Neuronal stem cell (in vitro differentiated cells): Measurements from ENCODE around the gene RALGAPB.

ENCODE experiments used
- DNase-seq: peaks from one replicate; pipeline ENCODE4 v3.0.0-alpha.2; 2013; ENCODE audit warnings: low spot score
- H2AFZ ChIP-seq: one replicate; pipeline ENCODE4 v1.6.1; 2013; ENCODE audit warnings: mild to moderate bottlenecking, low read length, inconsistent platforms
- H2AK5ac ChIP-seq: 2 replicates; pipeline ENCODE4 v1.6.1; 2013; ENCODE audit warnings: low read depth, mild to moderate bottlenecking, inconsistent platforms, low read length, moderate library complexity, mixed read lengths
- H2BK120ac ChIP-seq: 2 replicates; pipeline ENCODE4 v1.6.1; 2013; ENCODE audit warnings: low read depth, mild to moderate bottlenecking, inconsistent platforms, low read length, moderate library complexity, mixed read lengths
- H2BK12ac ChIP-seq: one replicate; pipeline ENCODE4 v1.6.1; 2013; ENCODE audit warnings: low read length, inconsistent platforms
- H2BK15ac ChIP-seq: 2 replicates; pipeline ENCODE4 v1.6.1; 2013; ENCODE audit warnings: mild to moderate bottlenecking, low read length, inconsistent platforms, mixed read lengths
- H2BK5ac ChIP-seq: one replicate; pipeline ENCODE4 v1.6.1; 2013; ENCODE audit warnings: inconsistent platforms, mild to moderate bottlenecking, low read length, moderate library complexity
- H3K14ac ChIP-seq: one replicate; pipeline ENCODE4 v1.6.1; 2013; ENCODE audit warnings: low read length, inconsistent platforms
- H3K18ac ChIP-seq: 2 replicates; pipeline ENCODE4 v1.6.1; 2013; ENCODE audit warnings: low read length, inconsistent platforms
- H3K23ac ChIP-seq: 2 replicates; pipeline ENCODE4 v1.6.1; 2013; ENCODE audit warnings: low read depth, mild to moderate bottlenecking, mixed read lengths, low read length, inconsistent platforms; ENCODE audit not compliant: poor library complexity
- H3K27ac ChIP-seq: replicated peaks from 3 replicates; pipeline ENCODE4 v1.5.1; 2013; ENCODE audit warnings: low read length, inconsistent platforms
- H3K27me3 ChIP-seq, 3 experiments: 2 replicates each; pipeline ENCODE4 v1.6.1; 2013; ENCODE audit warnings: low read length in 3 of 3, mild to moderate bottlenecking in 2 of 3, inconsistent platforms in 1 of 3, low read depth in 1 of 3, mixed read lengths in 1 of 3, moderate library complexity in 1 of 3; ENCODE audit not compliant: control insufficient read depth in 3 of 3, insufficient read depth in 3 of 3
- H3K36me3 ChIP-seq, 2 donors: replicated peaks in 1 of 2; 2 replicates each; pipeline ENCODE4 v1.6.1; 2013; ENCODE audit warnings: low read length in 2 of 2; ENCODE audit not compliant: control insufficient read depth in 2 of 2, insufficient read depth in 2 of 2
- H3K4ac ChIP-seq: 2 replicates; pipeline ENCODE4 v1.6.1; 2013; ENCODE audit warnings: inconsistent platforms, mild to moderate bottlenecking, low read length, moderate library complexity
- H3K4me1 ChIP-seq, 2 donors: 1 replicate in 1 of 2; 2 replicates in 1 of 2; pipeline ENCODE4 v1.6.1; 2013; ENCODE audit warnings: low read length in 2 of 2, low read depth in 1 of 2; ENCODE audit not compliant: control insufficient read depth in 2 of 2, insufficient read depth in 1 of 2
- H3K4me2 ChIP-seq: one replicate; pipeline ENCODE4 v1.6.1; 2013; ENCODE audit warnings: mild to moderate bottlenecking, low read length, inconsistent platforms; ENCODE audit not compliant: insufficient read depth, poor library complexity, severe bottlenecking
- H3K4me3 ChIP-seq, 2 donors: 2 replicates each; pipeline ENCODE4 v1.5.1; 2013; ENCODE audit warnings: low read length in 2 of 2, mild to moderate bottlenecking in 2 of 2, inconsistent platforms in 1 of 2, moderate library complexity in 1 of 2
- H3K79me1 ChIP-seq: one replicate; pipeline ENCODE4 v1.6.1; 2013; ENCODE audit warnings: low read depth, mild to moderate bottlenecking, inconsistent platforms, low read length, moderate library complexity
- H3K9ac ChIP-seq: one replicate; pipeline ENCODE4 v1.6.1; 2013; ENCODE audit warnings: mild to moderate bottlenecking, low read depth, low read length, inconsistent platforms; ENCODE audit not compliant: poor library complexity
- H3K9me3 ChIP-seq, 2 donors: replicated peaks in 1 of 2; 2 replicates each; pipeline versions ENCODE3 to v1.6.1; 2013; ENCODE audit warnings: low read length in 2 of 2, mild to moderate bottlenecking in 2 of 2, inconsistent platforms in 1 of 2, low read depth in 1 of 2, mixed read lengths in 1 of 2, moderate library complexity in 1 of 2; ENCODE audit not compliant: control insufficient read depth in 2 of 2, insufficient read depth in 1 of 2
- H4K8ac ChIP-seq: one replicate; pipeline ENCODE4 v1.6.1; 2013; ENCODE audit warnings: low read depth, mild to moderate bottlenecking, inconsistent platforms, low read length, moderate library complexity
- H4K91ac ChIP-seq: one replicate; pipeline ENCODE4 v1.6.1; 2013; ENCODE audit warnings: low read length, low read depth, mild to moderate bottlenecking, inconsistent platforms; ENCODE audit not compliant: poor library complexity
- WGBS, 2 donors: extraction: QIAGEN DNeasy Blood & Tissue Kit; methylation state at CpG; one replicate each; pipeline ENCODE4 v1.1.7; 2013; ENCODE audit warnings: missing lambda C conversion rate in 2 of 2, mixed read lengths in 1 of 2; ENCODE audit not compliant: insufficient read length in 2 of 2, insufficient replicate concordance in 1 of 2; ENCODE audit errors: extremely low coverage in 2 of 2; 5-methylcytosine and 5-hydroxymethylcytosine counted together

Gene RALGAPB

GRCh38 chr20:38615283-38615682, 142.6 kb downstream of the RALGAPB start:
- no peaks in the 10 kb centered on the region for H3K36me3 ChIP-seq
- DNase-seq = no peak
- H2AK5ac ChIP-seq = peak overlapping the region; percentile 25
- no peaks in the 10 kb centered on the region for H3K4me1 ChIP-seq
- H3K4me2 ChIP-seq = no peak overlapping the region
- H2AFZ ChIP-seq = no peak overlapping the region
- H3K79me1 ChIP-seq = no peaks in the 10 kb centered on the region
- no peak overlapping the region for H3K4me3 ChIP-seq
- no peak overlapping the region for H3K23ac ChIP-seq
- H3K27ac ChIP-seq = no peak overlapping the region
- no peak overlapping the region for H2BK5ac ChIP-seq
- peaks cover 0 to 4% of the 10 kb centered on the region in 2 donors for H3K9me3 ChIP-seq
- H4K8ac ChIP-seq = no peak overlapping the region
- H3K18ac ChIP-seq = no peak overlapping the region
- H2BK120ac ChIP-seq = no peak overlapping the region
- H3K27me3 ChIP-seq = peaks cover 0 to 36% (median 0%) of the 10 kb centered on the region in 3 experiments
- no peak overlapping the region for H3K14ac ChIP-seq
- peak overlapping the region; percentile 36 for H3K9ac ChIP-seq
- no peak overlapping the region for H3K4ac ChIP-seq
- H2BK15ac ChIP-seq = no peak overlapping the region
- no CpG with 5 or more reads among the region's 15 CpGs for WGBS, 2 donors
- H2BK12ac ChIP-seq = no peak overlapping the region
- H4K91ac ChIP-seq = no peak overlapping the region

- no peak for DNase-seq
- H2BK15ac ChIP-seq = no peak overlapping the region
- H2AFZ ChIP-seq = no peak overlapping the region
- peaks cover 0 to 47% (median 0%) of the 10 kb centered on the region in 3 experiments for H3K27me3 ChIP-seq
- H3K9me3 ChIP-seq = peaks cover 0 to 4% of the 10 kb centered on the region in 2 donors
- H3K4me3 ChIP-seq = no peak overlapping the region
- no peak overlapping the region for H3K18ac ChIP-seq
- no peaks in the 10 kb centered on the region for H3K4me1 ChIP-seq
- H3K14ac ChIP-seq = no peak overlapping the region
- no peak overlapping the region for H3K4ac ChIP-seq
- no peak overlapping the region for H3K4me2 ChIP-seq
- H2BK120ac ChIP-seq = no peak overlapping the region
- no peaks in the 10 kb centered on the region for H3K36me3 ChIP-seq
- no peak overlapping the region for H3K9ac ChIP-seq
- no peaks in the 10 kb centered on the region for H3K79me1 ChIP-seq
- no peak overlapping the region for H3K23ac ChIP-seq
- H2BK5ac ChIP-seq = no peak overlapping the region
- no peak overlapping the region for H2AK5ac ChIP-seq
- H4K8ac ChIP-seq = no peak overlapping the region
- H2BK12ac ChIP-seq = no peak overlapping the region
- no CpG with 5 or more reads among the region's 4 CpGs for WGBS, 2 donors
- H4K91ac ChIP-seq = no peak overlapping the region
- no peak overlapping the region for H3K27ac ChIP-seq
These were observed 143.8 kb downstream of the RALGAPB start for GRCh38 chr20:38616457-38616856.

- H3K14ac ChIP-seq = peak overlapping the region; percentile 3
- no peaks in the 10 kb centered on the region for H3K4me1 ChIP-seq
- peaks cover 0 to 4% of the 10 kb centered on the region in 2 donors for H3K9me3 ChIP-seq
- no peak overlapping the region for H3K18ac ChIP-seq
- H3K27me3 ChIP-seq = peaks cover 0 to 49% (median 0%) of the 10 kb centered on the region in 3 experiments
- no peak overlapping the region for H2AFZ ChIP-seq
- DNase-seq = no peak
- no peak overlapping the region for H3K4ac ChIP-seq
- no peak overlapping the region for H3K9ac ChIP-seq
- no peak overlapping the region for H2BK12ac ChIP-seq
- H2BK15ac ChIP-seq = no peak overlapping the region
- H2AK5ac ChIP-seq = no peak overlapping the region
- H3K36me3 ChIP-seq = no peaks in the 10 kb centered on the region
- WGBS, 2 donors = no CpG with 5 or more reads among the region's 16 CpGs
- H3K27ac ChIP-seq = no peak overlapping the region
- H4K8ac ChIP-seq = no peak overlapping the region
- no peak overlapping the region for H3K4me3 ChIP-seq
- no peak overlapping the region for H2BK5ac ChIP-seq
- no peak overlapping the region for H3K23ac ChIP-seq
- no peak overlapping the region for H2BK120ac ChIP-seq
- H4K91ac ChIP-seq = no peak overlapping the region
- H3K79me1 ChIP-seq = no peaks in the 10 kb centered on the region
- H3K4me2 ChIP-seq = no peak overlapping the region
These were observed 144.6 kb downstream of the RALGAPB start for GRCh38 chr20:38617011-38617829.

GRCh38 chr20:38617830-38618196, 145.2 kb downstream of the RALGAPB start:
- DNase-seq = no peak
- Histone ChIP-seq H3K4me1 (no peaks in the 10 kb centered on the region), H3K18ac (no peak overlapping the region), H3K4me3 (no peak overlapping the region), H2BK15ac (no peak overlapping the region), H3K9ac (no peak overlapping the region), H4K91ac (no peak overlapping the region), H3K9me3 (peaks cover 0 to 4% of the 10 kb centered on the region in 2 donors), H2AK5ac (no peak overlapping the region), H3K27ac (no peak overlapping the region), H2BK12ac (no peak overlapping the region), H3K14ac (no peak overlapping the region), H3K4ac (no peak overlapping the region), H3K23ac (no peak overlapping the region), H2BK120ac (no peak overlapping the region), H4K8ac (no peak overlapping the region), H2BK5ac (no peak overlapping the region), H2AFZ (no peak overlapping the region), H3K4me2 (no peak overlapping the region), H3K27me3 (peaks cover 0 to 54% (median 0%) of the 10 kb centered on the region in 3 experiments), H3K79me1 (no peaks in the 10 kb centered on the region), H3K36me3 (no peaks in the 10 kb centered on the region)
- WGBS, 2 donors = no CpG with 5 or more reads among the region's 4 CpGs
